ENCODE measurements around the gene MAL. TPM values are rescaled to one million over a fixed set of nuclear protein-coding genes. Genes with fewer than 3 reads are reported as not detected.
A peak's percentile ranks its signal among the peaks of the same experiment; 100 is the strongest.

MAL gene
- 3.9 TPM for total RNA-seq
- long read RNA-seq, partial matches to known transcripts, result 0 of 2 reads
- long read RNA-seq, other reads (novel, unspliced or antisense), result 0 of 2 reads

GRCh38 chr2:95025406-95026319 lies at the start of gene MAL:
MAL (plus strand) TSS chr2:95025708; CDS start chr2:95025793, 85 bp downstream.
- ATAC-seq (peak; percentile 64), DNase-seq (peak; percentile 46)
- intact Hi-C loops (cut with micrococcal nuclease), result no loop called here

DNA sequence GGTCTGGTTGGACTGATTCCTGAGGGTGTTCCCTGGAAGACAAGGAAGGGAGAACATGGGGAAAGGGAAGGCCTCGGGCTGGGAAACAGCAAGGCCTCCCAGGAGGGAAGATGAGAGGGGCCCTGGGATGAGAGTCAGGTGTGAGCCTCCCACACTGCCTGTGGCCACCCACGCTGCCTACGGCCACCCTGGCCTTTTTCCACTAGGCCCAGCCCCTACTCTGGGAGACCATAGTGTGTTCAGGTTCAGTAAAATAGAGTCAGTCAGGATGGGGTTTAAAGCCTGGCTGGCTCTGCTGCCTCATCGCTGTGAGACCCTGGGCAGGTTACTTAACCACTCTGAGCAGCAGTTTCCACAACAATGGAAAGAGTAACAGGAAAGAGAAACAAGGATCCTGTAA lies 47.7 kb upstream of the MAL start:
- ATAC-seq (no peak), DNase-seq (no peak)
- intact Hi-C loops (cut with micrococcal nuclease), result no loop called here

DNA sequence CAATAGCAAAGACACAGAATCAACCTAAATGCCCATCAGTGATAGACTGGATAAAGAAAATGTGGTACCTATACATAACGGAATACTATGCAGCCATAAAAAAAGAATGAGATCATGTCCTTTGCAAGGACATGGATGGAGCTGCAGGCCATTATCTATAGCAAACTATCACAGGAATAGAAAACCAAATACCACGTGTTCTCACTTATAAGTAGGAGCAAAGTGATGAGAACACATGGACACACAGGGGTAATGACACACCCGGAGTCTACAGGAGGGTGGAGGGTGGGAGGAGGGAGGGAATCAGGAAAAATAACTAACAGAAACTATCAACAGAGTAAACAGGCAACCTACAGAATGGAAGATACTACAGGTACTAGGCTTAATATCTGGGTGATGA lies 46.6 kb upstream of the MAL start:
- ATAC-seq (no peak), DNase-seq (no peak)
- intact Hi-C loops (cut with micrococcal nuclease), result no loop called here

GRCh38 chr2:94979406-94980375 lies 45.8 kb upstream of the MAL start:
- ATAC-seq (no peak), DNase-seq (no peak)
- intact Hi-C loops (cut with micrococcal nuclease), result no loop called here

- intact Hi-C loops (cut with micrococcal nuclease), result no loop called here
- no peak for ATAC-seq
- DNase-seq, result no peak
These were observed 45.1 kb upstream of the MAL start for GRCh38 chr2:94980406-94980805.

DNA sequence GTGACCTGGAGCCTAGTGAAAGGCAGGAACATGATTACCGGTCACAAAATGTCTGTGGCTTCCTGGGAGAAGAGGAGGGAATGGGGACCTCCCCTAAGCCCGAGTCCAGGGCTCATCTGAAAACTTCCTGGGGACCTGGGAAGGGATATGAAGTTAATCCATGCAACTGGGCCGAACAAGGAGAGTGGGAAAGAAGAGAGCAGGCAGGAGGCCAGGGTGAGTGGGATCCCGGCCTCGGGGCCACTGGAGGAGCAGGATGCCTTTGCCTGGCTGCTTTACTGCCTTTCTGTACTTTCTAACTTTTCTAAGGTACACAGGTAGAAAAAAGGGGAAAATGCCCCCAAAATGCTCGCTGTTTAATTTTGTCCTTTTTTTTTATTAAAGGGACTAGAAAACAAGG lies 43.4 kb upstream of the MAL start:
- DNase-seq (no peak), ATAC-seq (no peak)
- intact Hi-C loops (cut with micrococcal nuclease), result no loop called here

DNA sequence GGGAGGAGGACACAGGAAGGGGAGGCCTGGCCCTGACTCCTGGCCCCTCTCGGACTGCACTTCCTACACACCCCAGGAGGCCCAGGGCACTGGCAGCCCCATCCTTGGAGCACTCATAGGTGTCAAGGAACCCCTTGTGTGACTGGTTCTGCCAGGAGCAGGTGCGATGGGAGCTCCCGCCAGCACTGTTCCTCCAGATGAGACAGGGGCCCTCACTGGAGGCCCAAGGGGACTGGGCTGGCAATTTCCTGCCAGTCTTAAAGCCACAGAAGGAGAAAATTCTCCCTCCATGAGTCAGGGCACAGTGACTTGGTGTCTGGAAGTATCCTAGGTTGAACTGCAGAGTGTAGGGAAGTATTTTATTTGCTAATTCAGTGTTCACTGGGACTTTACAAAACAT lies 42.8 kb upstream of the MAL start:
- DNase-seq, result no peak
- ATAC-seq, result no peak
- intact Hi-C loops (cut with micrococcal nuclease), result no loop called here

DNA sequence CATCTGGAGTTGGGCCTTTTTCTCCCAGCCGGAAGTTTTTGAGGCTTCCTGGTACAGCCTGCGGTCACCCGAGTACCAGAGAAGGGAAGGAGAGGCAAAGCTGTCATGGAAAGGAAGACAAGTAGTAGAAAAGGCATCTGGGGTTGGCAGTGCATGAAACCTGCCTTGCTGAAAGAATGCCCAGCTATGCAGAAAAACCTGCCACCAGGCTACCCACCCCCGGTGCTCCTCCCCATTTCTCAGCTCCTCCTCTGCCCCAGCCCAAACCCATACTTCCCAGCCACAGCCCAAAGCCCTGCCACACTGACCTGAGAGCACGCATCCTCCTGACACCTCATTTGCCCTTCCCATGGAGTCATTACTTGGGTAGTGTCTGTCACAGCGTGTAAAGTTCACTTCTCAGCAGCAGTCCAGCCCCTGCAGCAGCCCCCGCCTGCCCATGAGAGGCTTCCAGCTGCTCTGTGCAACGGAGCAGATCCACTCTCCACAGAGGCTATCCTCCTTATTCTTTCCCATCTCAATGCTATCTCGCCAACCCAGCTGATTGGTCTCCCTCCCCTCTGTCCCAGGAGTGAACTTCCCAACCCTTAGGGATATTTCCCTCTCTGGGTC lies 40.4 kb upstream of the MAL start:
- ATAC-seq (no peak), DNase-seq (no peak)
- intact Hi-C loops (cut with micrococcal nuclease), result no loop called here

DNA sequence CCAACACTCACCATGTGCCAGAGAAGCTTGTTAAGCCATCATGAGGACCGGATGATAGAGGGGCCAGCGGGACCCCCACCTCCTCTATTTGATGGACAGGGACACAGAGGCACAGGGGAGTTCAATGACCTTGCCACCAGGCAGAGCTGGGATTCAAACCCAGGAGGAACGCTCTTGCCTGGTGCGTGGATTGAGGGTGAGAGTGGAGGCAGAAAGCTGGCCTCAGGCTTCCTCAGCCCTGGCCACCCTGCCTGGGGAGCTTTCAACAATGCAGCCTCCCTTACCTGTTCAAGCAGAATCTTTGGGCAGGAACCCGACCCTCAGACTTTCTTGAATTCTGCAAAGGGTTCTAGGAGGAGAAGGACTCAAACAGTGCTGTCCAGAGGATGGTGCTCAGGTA lies 39.9 kb upstream of the MAL start:
- DNase-seq (no peak), ATAC-seq (no peak)
- intact Hi-C loops (cut with micrococcal nuclease), result no loop called here

- DNase-seq (peak; percentile 52), ATAC-seq (peak; percentile 55)
These were observed 39.0 kb upstream of the MAL start for GRCh38 chr2:94986392-94986963.

GRCh38 chr2:94987074-94988020 lies 38.2 kb upstream of the MAL start:
- DNase-seq, result no peak
- intact Hi-C loops (cut with micrococcal nuclease), result no loop called here
- ATAC-seq, result no peak

More at GRCh38 chr2:94986392-94986963, 39.0 kb upstream of the MAL start:
- intact Hi-C loops (cut with micrococcal nuclease), result no loop called here

DNA sequence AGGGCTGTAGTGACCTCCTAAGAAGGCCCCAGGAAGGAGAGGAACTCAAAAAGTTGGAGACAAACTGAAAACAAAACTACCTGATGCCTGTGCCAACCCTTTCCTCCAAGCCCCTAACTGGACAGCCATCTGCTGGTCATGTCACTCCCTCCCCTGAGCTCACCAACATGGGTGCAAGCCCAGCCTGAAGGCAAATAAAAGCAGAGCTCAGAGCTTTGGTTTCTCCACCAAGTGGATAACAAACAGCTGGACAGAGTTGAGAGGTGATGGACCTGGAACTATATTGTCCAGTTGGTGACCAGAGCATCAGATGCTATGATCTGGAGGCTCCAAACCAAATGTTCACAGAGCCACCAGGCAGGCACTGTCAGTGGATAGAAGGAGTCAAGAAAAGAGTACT lies 34.6 kb upstream of the MAL start:
- no peak for DNase-seq
- intact Hi-C loops (cut with micrococcal nuclease), result no loop called here
- no peak for ATAC-seq

- DNase-seq (no peak), ATAC-seq (no peak)
- intact Hi-C loops (cut with micrococcal nuclease), result no loop called here
These were observed 33.1 kb upstream of the MAL start for GRCh38 chr2:94992360-94992759.

DNA sequence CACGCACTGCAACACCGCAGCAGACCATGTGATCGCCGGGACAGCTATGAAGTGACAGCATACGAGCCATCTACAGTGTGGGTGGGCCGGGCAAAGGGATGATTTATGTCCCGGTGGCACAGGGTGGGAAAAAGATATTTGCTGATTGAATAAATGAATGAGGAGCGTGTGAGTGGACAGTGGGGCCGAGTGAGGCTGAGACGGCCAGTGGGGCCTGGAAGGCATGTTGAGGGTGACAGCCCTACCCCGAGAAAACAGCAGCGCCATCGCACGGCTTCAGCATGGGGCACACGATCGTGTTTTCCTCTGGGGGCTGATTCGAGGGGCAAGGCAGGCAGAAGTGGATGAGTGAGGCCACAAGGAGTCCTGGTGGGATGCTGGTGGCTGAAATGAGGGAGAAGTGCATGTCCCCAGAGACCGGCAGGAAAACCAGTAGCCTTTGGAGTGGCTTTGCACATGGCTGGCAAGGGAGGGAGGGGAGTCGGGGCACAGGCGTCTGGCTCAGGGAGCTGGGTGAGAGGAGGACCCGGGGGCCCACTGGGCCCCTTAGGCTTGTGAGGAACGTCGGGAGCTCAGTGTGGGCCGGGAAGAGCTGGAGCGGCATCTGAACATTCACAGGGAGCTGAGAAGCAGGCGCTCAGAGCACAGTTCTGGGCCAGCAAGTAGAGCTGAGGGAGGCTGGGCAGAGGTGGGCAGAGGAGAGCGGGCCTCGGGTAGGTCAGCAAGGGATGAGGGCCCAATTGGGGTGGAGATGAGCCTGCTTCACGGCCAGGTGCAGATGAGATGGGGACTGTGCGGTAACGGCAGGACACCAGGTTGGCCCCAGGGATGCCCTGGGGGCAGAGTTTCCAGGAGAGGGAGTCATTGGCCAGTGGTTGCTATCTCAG lies 32.1 kb upstream of the MAL start:
- no peak for ATAC-seq
- intact Hi-C loops (cut with micrococcal nuclease), result no loop called here

GRCh38 chr2:94994063-94994913 lies 31.2 kb upstream of the MAL start:
- no peak for ATAC-seq
- intact Hi-C loops (cut with micrococcal nuclease), result no loop called here

More for the DNA sequence above, 32.1 kb upstream of the MAL start:
- no peak for DNase-seq

GRCh38 chr2:94994914-94995552 lies 30.5 kb upstream of the MAL start:
- DNase-seq, result no peak
- intact Hi-C loops (cut with micrococcal nuclease), result no loop called here

More at GRCh38 chr2:94994063-94994913, 31.2 kb upstream of the MAL start:
- no peak for DNase-seq

More at GRCh38 chr2:94994914-94995552, 30.5 kb upstream of the MAL start:
- no peak for ATAC-seq

Measured in left ventricle myocardium superior (tissue), 1 donor.